Measurements from ENCODE around the gene THRB. TPM values are rescaled to one million over a fixed set of nuclear protein-coding genes. Genes with fewer than 3 reads are reported as not detected.

Gene THRB
- total RNA-seq, 1 donor from 2014 or later: 19.7 TPM

DNA sequence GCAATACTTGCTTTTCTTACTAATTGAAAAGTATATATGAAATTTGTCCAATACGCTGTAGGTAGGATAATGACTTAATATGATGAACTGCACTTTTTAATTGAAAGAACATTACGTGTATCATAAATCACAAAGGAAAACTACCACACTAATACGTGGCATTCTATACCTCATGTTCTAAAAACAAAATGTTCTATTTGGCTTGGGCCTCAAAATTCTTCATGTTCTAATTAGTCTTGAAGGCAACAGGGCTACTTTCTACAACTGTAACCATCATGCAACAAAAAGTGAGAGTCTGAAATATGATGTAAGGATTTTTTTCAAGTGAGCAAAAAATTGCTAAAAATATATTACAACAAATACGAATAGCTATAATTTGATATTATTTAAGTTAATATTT, 19.8 kb downstream of the THRB start:
- intact Hi-C loops (cut with DNase I): no loop called here
- H3K27me3 ChIP-seq: no peaks in the 10 kb centered on the region
- no peak overlapping the region for H3K27ac ChIP-seq
- H3K4me3 ChIP-seq: no peak overlapping the region
- H3K36me3 ChIP-seq: no peaks in the 10 kb centered on the region
- DNase-seq (no peak), ATAC-seq (no peak)
- no peaks in the 10 kb centered on the region for H3K4me1 ChIP-seq
- H3K9me3 ChIP-seq: no peaks in the 10 kb centered on the region
- TF ChIP-seq, protein P1, sequence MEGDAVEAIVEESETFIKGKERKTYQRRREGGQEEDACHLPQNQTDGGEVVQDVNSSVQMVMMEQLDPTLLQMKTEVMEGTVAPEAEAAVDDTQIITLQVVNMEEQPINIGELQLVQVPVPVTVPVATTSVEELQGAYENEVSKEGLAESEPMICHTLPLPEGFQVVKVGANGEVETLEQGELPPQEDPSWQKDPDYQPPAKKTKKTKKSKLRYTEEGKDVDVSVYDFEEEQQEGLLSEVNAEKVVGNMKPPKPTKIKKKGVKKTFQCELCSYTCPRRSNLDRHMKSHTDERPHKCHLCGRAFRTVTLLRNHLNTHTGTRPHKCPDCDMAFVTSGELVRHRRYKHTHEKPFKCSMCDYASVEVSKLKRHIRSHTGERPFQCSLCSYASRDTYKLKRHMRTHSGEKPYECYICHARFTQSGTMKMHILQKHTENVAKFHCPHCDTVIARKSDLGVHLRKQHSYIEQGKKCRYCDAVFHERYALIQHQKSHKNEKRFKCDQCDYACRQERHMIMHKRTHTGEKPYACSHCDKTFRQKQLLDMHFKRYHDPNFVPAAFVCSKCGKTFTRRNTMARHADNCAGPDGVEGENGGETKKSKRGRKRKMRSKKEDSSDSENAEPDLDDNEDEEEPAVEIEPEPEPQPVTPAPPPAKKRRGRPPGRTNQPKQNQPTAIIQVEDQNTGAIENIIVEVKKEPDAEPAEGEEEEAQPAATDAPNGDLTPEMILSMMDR (IDR thresholded peaks at IDR 0.05): no peak

DNA sequence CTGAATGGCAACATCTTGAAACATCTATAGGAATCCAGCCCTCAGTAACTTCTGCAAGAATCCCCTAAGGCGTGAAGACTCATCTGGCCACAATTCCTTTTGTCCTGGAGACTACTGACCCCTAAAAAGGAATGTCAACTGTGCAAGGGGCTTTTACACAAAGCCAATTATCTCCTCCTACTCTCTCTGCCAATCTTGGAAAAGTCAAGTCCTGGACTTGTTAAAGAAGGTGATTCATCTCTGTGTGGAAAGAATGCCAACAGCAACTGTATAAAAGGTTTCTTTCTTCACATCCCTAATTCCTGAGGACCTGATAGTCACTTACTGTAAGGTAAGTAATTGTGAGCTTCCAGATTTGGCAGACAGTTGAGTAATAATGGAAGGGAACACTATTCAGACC, 22.3 kb downstream of the THRB start:
- ATAC-seq (no peak), DNase-seq (no peak)
- Histone ChIP-seq H3K9me3 (no peaks in the 10 kb centered on the region), H3K27ac (no peak overlapping the region), H3K27me3 (no peaks in the 10 kb centered on the region), H3K4me1 (no peaks in the 10 kb centered on the region), H3K36me3 (no peaks in the 10 kb centered on the region), H3K4me3 (no peak overlapping the region)
- TF ChIP-seq, protein P1 (IDR thresholded peaks at IDR 0.05): no peak
- intact Hi-C loops (cut with DNase I): no loop called here

DNA sequence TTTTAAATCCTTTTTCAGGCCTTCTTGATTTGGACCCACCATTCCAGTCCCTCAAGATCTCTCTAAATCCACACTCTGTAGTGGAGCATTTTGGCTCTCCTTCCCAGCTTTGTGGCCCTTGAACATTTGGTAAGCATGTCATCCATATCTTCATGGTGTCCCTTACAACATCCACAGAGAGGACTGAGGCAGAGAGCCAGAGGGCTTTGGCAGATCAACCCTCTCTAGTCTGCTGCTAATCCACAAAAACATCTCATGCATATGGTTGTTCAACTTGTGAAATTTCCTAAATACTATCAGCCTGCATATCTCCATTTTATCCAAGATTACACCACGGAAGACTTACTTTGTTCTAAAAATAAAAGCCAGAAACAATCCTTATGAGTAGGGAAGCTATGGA, 23.2 kb downstream of the THRB start:
- no peak for ATAC-seq
- no peaks in the 10 kb centered on the region for H3K9me3 ChIP-seq
- H3K27me3 ChIP-seq: no peaks in the 10 kb centered on the region
- DNase-seq: no peak
- H3K4me1 ChIP-seq: no peaks in the 10 kb centered on the region
- intact Hi-C loops (cut with DNase I): no loop called here
- TF ChIP-seq, protein P1 (IDR thresholded peaks at IDR 0.05): no peak
- H3K36me3 ChIP-seq: no peaks in the 10 kb centered on the region
- H3K4me3 ChIP-seq: no peak overlapping the region
- H3K27ac ChIP-seq: no peak overlapping the region

DNA sequence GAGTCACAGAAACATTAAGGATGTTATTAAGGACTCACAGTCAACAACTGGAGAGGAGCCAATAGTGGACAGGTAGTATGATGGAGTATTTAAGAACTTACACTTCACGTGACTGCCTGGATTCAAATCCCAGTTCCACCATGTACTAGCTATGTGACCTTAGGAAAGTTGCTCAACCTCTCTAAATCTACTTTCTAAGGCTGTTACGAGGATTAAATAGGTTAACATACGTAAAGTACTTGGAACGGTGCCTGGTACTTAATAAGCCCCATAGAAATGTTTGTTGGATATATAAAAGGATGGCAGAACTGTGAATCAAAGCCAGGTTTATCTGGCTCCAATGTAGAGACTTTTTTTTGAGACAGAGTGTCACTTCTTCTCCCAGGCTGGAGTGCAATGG, 24.4 kb downstream of the THRB start:
- Histone ChIP-seq H3K27me3 (no peaks in the 10 kb centered on the region), H3K36me3 (no peaks in the 10 kb centered on the region), H3K9me3 (no peaks in the 10 kb centered on the region), H3K27ac (no peak overlapping the region), H3K4me1 (no peaks in the 10 kb centered on the region), H3K4me3 (no peak overlapping the region)
- TF ChIP-seq, protein P1 (IDR thresholded peaks at IDR 0.05): no peak
- no peak for ATAC-seq
- DNase-seq: no peak
- intact Hi-C loops (cut with DNase I): no loop called here

DNA sequence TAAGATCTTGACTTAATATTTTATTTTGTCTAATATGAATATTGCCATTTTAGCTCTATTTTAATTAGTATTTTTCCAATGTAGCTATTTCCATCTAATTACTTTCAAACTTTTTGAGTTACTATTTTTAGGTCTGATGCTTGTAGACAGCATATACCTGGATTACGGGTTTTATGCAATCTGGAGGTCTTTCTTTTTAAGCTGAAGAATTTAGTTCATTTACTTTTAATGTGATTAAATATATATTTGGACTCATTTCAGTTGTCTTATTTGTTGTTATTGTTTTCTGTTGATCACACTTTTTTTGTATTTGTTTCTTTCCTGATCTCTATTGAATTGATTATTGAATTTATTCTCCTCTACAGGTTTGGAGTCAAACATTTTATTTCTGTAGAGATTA, 30.3 kb downstream of the THRB start:
- H3K4me1 ChIP-seq: peaks cover 9% of the 10 kb centered on the region
- intact Hi-C loops (cut with DNase I): no loop called here
- H3K27ac ChIP-seq: no peak overlapping the region
- no peaks in the 10 kb centered on the region for H3K27me3 ChIP-seq
- H3K9me3 ChIP-seq: no peaks in the 10 kb centered on the region
- H3K4me3 ChIP-seq: no peak overlapping the region
- no peak for DNase-seq
- TF ChIP-seq, protein P1 (IDR thresholded peaks at IDR 0.05): no peak
- no peak for ATAC-seq
- no peaks in the 10 kb centered on the region for H3K36me3 ChIP-seq

DNA sequence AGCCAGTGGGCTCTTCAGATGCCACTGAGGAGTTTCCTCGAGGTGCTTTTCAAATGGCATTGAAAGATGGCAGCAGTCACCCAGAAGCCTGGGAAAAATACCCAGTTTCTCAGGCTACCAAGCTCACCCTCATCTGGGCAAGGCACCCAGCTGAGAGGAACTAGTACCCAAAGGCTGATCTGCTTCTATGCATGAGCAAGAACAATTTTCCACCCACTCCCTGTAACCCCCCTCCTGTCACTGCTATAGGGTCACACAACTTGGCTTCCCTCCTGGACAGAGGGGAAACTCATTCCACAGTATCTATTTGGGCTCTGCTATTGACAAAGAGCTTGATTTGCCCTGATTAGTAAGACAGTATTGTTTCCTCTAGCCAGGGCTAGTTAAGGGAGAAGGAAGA, 31.9 kb downstream of the THRB start:
- Histone ChIP-seq H3K27ac (no peak overlapping the region), H3K36me3 (no peaks in the 10 kb centered on the region), H3K4me1 (peaks cover 9% of the 10 kb centered on the region), H3K27me3 (no peaks in the 10 kb centered on the region), H3K9me3 (no peaks in the 10 kb centered on the region), H3K4me3 (no peak overlapping the region)
- intact Hi-C loops (cut with DNase I): no loop called here
- TF ChIP-seq, protein P1 (IDR thresholded peaks at IDR 0.05): no peak
- ATAC-seq: no peak
- DNase-seq: no peak
